ENCODE results near the gene LCT.
"Not testable (repeated sequence)": the region's sequence is repeated elsewhere in the genome, so short reads cannot be mapped to it uniquely, and the experiment has no call there.

LCT gene

GRCh38 chr2:135797497-135798274 is 39.3 kb downstream of the LCT start:
- peak; percentile 42 for DNase-seq (ENCODE audit: low read depth)

GRCh38 chr2:135796606-135797005 is 40.4 kb downstream of the LCT start:
- no peak for DNase-seq (ENCODE audit: low read depth)

GRCh38 chr2:135795641-135796040 is 41.3 kb downstream of the LCT start:
- DNase-seq (ENCODE audit: low read depth): not testable (repeated sequence)

DNA sequence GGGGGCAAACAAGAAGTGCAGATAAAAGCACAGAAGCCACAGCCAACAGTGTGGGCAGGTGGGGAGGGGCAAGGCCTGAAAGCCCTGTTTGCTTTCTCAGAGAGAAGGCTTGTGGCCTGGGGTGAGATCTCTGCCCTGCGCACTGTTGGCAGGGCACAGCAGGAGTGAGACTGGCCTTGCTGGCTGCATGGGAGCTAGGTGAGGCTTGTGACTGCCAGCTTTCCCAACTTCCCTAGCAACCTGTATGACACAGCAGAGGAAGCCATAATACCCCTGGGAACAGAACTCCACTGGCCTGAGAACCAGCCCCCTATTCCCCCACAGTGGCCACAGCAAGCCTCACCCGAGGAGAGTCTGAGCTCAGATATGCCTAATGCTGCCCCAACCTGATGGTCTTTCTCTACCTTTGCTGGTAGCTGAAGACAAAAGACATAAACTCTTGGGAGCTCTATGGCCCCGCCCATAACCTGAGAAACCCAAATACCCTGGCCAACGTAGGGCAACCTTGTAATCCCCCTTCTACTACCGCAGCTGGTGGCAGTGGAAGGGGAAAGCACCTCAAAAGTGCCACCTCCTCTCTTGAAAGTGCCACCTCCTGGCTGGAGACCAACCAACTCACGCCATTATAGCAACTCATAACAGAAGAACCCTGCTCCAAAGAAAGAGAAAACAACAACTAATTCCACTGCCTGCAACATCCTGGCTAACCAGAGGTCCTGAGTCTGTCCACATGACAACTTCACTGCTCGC is 44.4 kb downstream of the LCT start:
- DNase-seq (ENCODE audit: low read depth): no peak

DNA sequence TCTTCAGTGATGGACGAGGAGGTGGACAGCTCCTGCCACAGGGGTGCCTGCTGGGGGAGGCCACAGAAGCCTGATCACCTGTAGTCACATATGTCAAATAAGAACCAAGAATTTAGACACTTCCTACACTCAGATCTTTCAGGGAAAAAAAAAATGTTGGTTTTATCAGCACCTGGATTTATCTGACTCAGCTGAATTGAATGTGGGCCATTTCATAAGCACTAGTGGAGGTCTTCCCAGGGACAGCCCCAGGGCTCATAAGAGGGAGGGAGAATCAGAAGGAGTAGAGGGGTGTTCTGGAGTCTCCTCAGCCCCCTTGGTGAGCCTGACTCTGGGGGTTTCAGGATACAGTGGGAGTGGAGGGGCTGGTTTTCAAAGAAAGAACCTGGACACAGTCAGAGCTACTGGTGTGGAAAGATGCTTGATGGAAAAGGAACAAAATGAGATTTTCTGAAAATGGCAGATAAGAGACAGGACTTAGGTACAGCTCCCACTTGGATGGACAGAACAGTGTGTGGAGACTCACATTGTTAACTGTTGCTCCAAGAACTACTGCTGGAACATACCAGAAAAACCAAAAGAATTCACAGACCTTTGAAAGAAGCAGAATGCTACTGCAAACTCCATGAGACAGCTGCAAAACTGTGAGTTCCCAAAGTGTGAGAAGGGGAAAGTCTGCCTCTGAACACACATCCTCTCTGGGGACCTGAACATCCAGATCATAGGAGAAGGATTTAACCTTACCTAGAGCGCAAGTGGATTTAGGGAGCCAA is 45.4 kb downstream of the LCT start:
- no peak for DNase-seq (ENCODE audit: low read depth)

- DNase-seq (ENCODE audit: low read depth): no peak
Measured at GRCh38 chr2:135790423-135790822, 46.6 kb downstream of the LCT start.

DNA sequence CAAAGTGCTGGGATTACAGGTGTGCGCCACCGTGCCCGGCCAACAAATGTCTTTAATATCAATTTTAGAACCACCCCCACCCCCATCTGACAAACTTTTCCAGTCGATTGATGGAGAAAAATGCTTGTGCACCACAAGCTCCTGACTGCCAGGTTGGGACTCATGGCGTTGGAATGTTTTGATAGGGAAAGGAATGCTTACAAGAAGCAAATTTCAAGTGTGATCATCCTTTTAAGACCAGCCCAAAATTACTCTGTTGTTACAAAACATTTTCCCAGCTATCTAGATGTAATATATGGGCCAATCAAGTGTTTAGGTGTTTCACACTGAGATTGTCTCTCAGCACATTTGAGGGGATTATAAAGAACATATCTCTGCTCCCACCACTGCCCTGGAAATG is 50.2 kb downstream of the LCT start:
- DNase-seq (ENCODE audit: low read depth): no peak

DNA sequence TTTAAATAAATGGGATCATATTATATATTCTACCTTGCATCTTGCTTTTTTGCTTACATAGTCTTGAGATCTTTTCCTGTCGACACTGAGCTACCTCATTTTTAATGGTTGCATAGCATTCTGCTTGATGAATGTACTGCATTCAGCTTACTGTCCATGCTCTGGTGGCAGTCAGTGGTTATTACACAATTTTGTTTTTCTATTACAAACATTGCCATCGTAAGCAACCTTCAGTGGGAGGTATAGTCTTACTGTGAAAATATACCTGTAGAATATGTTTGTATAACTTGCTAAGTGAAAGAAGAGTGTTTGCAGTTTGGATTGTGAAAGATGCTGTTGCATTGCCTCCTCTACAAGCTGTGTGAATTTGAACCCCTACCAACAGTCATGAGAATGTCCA is 52.0 kb downstream of the LCT start:
- no peak for DNase-seq (ENCODE audit: low read depth)

- no peak for DNase-seq (ENCODE audit: low read depth)
Measured at GRCh38 chr2:135783439-135783838, 53.5 kb downstream of the LCT start.

GRCh38 chr2:135782231-135782630 is 54.8 kb downstream of the LCT start:
- DNase-seq (ENCODE audit: low read depth): no peak

DNA sequence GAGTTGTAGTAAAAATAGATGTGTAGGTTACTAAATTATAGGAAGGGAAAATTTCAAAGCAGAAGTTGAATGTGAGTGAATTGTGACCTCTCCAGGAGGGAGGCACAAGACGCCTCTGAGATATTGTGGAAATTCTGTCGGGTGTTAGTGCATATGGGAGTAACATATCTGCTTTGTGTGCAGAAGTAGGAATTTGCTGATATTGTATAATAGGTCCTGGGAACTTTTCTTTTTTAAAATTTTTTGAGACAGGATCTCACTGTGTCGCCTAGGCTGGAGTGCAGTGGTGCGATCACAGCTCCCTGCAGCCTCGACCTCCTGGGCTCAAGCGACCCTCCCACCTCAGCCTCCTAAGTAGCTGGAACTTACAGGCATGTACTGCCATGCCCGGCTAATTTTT is 60.6 kb downstream of the LCT start:
- DNase-seq (ENCODE audit: low read depth): no peak

DNA sequence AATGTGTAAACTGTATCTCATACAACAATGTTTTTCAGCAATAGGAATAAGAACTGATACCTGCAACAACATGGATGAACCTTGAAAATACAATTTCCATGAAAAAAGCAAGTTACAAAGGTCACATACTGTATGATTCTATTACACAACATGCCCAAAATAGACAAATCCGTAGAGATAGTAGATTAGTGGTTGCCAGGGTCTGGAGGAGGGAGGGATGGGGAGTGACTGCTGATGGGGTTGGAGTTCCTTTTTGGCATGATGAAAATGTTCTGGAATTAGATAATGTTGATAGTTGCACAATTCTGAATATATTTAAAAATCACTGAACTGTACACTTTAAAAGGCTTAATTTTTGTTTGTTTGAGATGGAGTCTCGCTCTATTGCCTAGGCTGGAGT is 61.6 kb downstream of the LCT start:
- DNase-seq (ENCODE audit: low read depth): no peak

- DNase-seq (ENCODE audit: low read depth): no peak
Measured at GRCh38 chr2:135773917-135774316, 63.1 kb downstream of the LCT start.

DNA sequence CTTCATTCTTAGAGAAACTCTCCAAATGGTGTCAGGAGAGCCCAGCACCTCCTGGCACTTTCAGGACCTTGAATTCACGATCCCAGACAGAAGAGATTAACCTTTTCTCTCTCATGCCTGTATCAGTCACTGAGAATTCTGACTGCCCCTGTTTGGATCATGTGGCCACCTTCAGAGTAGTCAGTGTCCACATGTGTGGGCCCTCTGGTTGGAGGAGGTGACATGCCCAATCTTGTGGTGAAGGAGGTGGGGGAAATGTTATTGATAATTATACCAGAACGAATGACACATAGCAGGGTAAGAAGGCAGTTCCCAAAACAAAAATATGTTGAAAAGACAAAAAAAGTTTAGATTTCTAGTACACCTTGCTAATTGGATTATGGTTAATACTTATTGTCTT is 63.7 kb downstream of the LCT start:
- DNase-seq (ENCODE audit: low read depth): no peak

DNA sequence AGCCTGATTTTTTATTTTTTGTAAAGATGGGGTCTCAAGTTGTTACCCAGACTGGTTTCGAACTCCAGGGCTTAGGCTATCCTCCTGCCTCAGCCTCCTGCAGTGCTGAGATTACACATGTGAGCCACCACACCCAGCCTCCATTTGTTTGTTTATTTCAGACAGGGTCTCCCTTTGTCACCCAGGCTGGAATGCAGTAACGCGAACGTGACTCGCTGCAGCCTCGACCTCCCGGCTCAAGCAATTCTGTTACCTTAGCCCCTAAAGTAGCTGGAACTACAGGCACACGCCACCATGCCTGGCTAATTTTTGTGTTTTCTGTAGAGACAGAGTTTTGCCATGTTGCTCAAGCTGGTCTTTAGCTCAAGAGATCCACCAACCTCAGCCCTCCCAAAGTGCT is 68.1 kb downstream of the LCT start:
- no peak for DNase-seq (ENCODE audit: low read depth)

DNA sequence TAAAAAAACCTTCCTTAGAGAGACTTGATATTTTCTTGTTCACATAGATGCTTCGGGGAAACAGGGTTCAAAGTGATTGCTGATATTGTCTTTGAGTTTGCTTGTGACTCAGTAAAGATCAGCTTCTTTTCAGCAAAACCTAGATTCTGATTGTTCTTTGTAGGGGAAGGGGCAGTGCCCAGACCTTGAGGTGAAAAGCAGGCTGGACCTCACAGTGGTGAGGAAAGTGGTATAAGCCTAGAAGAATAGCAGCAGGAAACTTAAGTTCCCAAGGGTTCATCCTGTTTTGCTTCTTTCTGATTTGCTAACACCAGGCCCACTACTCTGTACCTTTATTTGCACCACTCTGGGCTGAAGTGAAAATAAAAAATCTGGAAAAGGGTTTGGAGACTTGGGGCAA is 74.5 kb downstream of the LCT start:
- DNase-seq (ENCODE audit: low read depth): no peak

DNA sequence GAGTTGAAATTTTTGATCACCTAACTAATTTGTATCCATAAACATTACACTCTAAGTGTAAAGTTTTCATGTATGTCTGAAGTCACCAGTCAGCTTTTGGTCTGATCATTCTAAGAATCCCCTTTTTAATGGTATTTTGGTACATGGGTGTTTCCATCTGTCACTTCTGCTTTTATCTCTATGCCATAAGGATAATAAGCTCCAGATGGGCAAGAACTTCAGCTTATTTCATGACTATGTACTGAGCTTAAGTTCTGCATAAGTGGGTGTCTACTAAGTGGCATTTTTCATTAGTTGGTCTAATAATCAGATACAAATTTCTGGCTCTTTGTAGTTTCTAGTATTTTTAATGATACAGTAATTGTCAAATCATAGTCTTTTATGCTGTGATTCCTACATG is 75.0 kb downstream of the LCT start:
- no peak for DNase-seq (ENCODE audit: low read depth)

GRCh38 chr2:135756692-135757091 is 80.3 kb downstream of the LCT start:
- no peak for DNase-seq (ENCODE audit: low read depth)

DNA sequence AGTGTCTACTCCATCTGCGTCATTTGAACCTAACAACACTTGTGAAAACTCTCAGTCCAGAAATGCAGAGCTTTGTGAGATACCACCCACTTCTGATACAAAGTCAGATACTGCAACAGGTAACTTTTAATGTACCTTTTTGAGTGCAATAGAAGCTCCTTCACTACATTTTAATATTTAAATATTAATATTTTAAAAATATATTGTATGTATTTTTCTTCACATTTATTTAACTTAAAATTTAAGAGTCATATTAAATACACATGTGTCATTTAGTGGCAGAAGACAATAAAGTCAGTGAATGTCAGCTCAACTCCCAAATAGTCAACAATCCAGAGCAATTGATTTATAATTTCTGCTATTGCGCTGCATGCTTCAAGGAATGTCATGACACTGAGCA is 81.4 kb downstream of the LCT start:
- no peak for DNase-seq (ENCODE audit: low read depth)

- DNase-seq (ENCODE audit: low read depth): no peak
Measured at GRCh38 chr2:135745545-135745944, 91.4 kb downstream of the LCT start.

GRCh38 chr2:135744760-135745314 is 92.1 kb downstream of the LCT start:
- DNase-seq (ENCODE audit: low read depth): peak; percentile 5

GRCh38 chr2:135743860-135744259 is 93.1 kb downstream of the LCT start:
- DNase-seq (ENCODE audit: low read depth): no peak

GRCh38 chr2:135742325-135742757 is 94.6 kb downstream of the LCT start:
- peak; percentile 9 for DNase-seq (ENCODE audit: low read depth)

All from CMK (cell line).